Stimulated activated naive CD8-positive, alpha-beta T cell treated with anti-CD3 and anti-CD28 coated beads, Interleukin-15, Interleukin-2, amounts not matched to agents 100 ng/mL and 50 ng/mL, for 24 hours (primary cell): ENCODE measurements around the gene RHEBL1.

Source experiments
- H3K27ac Mint-ChIP-seq: one replicate; pipeline ENCODE4 v1.8.0; 2021; ENCODE audit warnings: mild to moderate bottlenecking, mixed read lengths
- H3K27me3 Mint-ChIP-seq: one replicate; pipeline ENCODE4 v1.8.0; 2021; ENCODE audit warnings: mixed read lengths
- H3K36me3 Mint-ChIP-seq: one replicate; pipeline ENCODE4 v1.8.0; 2021; ENCODE audit warnings: low read depth, mixed read lengths
- H3K4me1 Mint-ChIP-seq: one replicate; pipeline ENCODE4 v1.8.0; 2021; ENCODE audit warnings: low read depth, mixed read lengths
- H3K4me3 Mint-ChIP-seq: one replicate; pipeline ENCODE4 v1.8.0; 2021; ENCODE audit warnings: mild to moderate bottlenecking, mixed read lengths
- H3K9me3 Mint-ChIP-seq: one replicate; pipeline ENCODE4 v1.8.0; 2021; ENCODE audit warnings: mixed read lengths

RHEBL1 gene

GRCh38 chr12:49015196-49015595 is 54.6 kb downstream of the RHEBL1 start:
- Mint-ChIP-seq H3K36me3 (peaks cover 45% of the 10 kb centered on the region), H3K4me3 (no peak overlapping the region), H3K4me1 (peaks cover 42% of the 10 kb centered on the region), H3K9me3 (no peaks in the 10 kb centered on the region), H3K27ac (no peak overlapping the region), H3K27me3 (no peaks in the 10 kb centered on the region)
